Thoracic aorta (tissue), 2 donors: ENCODE measurements around the gene KCP. TPM values are rescaled to one million over a fixed set of nuclear protein-coding genes. Genes with fewer than 3 reads are reported as not detected.
A peak's percentile ranks its signal among the peaks of the same experiment; 100 is the strongest.

Experiments
- ATAC-seq: fragments of 150-250 bp; one replicate; pipeline ENCODE4 v1.8.0; 2017; ENCODE audit warnings: low read depth; ENCODE audit not compliant: insufficient number of reproducible peaks, low FRiP score
- DNase-seq: peaks from one replicate; pipeline ENCODE4 v3.0.0-alpha.2; 2020; ENCODE audit warnings: low spot score
- H3K27ac ChIP-seq, 2 donors: fragments of 200-600 bp; sonication (generic); 1 replicate in 1 of 2; 2 replicates in 1 of 2; pipeline ENCODE4 v1.5.1; 2016; ENCODE audit warnings: mild to moderate bottlenecking in 2 of 2, moderate library complexity in 2 of 2
- H3K27me3 ChIP-seq: fragments of 200-600 bp; sonication (generic); replicated peaks from 2 replicates; pipeline ENCODE4 v1.6.0; 2016; ENCODE audit warnings: mild to moderate bottlenecking; ENCODE audit not compliant: insufficient read depth
- H3K36me3 ChIP-seq: fragments of 200-600 bp; sonication (generic); one replicate; pipeline ENCODE4 v1.5.1; 2016
- H3K4me1 ChIP-seq, 2 donors: fragments of 200-600 bp; sonication (generic); 1 replicate in 1 of 2; 2 replicates in 1 of 2; pipeline versions ENCODE4 v1.5.1 to v1.6.0; 2016; ENCODE audit warnings: low read depth in 2 of 2, mild to moderate bottlenecking in 1 of 2; ENCODE audit not compliant: control insufficient read depth in 1 of 2
- H3K4me3 ChIP-seq: fragments of 200-600 bp; sonication (generic); 2 replicates; pipeline ENCODE4 v1.5.1; 2016; ENCODE audit warnings: mild to moderate bottlenecking
- H3K9me3 ChIP-seq: fragments of 200-600 bp; sonication (generic); 2 replicates; pipeline ENCODE4 v1.5.1; 2016
- total RNA-seq, 2 donors: library from RNA; depleted of rRNA; stranded (reverse); fragments of >200 nt; gene quantifications; one replicate each; pipeline versions ENCODE4 v1.1.0 to v1.2.3, GENCODE V29; 2016
- TF ChIP-seq, protein P1 (sequence below): fragments of 200-600 bp; sonication (generic); IDR thresholded peaks from one replicate; pipeline ENCODE4 v1.5.1; 2019; ENCODE audit warnings: antibody characterized with exemption

KCP gene
- total RNA-seq, 2 donors from 2014 or later, result 0.81 to 2.0 TPM

DNA sequence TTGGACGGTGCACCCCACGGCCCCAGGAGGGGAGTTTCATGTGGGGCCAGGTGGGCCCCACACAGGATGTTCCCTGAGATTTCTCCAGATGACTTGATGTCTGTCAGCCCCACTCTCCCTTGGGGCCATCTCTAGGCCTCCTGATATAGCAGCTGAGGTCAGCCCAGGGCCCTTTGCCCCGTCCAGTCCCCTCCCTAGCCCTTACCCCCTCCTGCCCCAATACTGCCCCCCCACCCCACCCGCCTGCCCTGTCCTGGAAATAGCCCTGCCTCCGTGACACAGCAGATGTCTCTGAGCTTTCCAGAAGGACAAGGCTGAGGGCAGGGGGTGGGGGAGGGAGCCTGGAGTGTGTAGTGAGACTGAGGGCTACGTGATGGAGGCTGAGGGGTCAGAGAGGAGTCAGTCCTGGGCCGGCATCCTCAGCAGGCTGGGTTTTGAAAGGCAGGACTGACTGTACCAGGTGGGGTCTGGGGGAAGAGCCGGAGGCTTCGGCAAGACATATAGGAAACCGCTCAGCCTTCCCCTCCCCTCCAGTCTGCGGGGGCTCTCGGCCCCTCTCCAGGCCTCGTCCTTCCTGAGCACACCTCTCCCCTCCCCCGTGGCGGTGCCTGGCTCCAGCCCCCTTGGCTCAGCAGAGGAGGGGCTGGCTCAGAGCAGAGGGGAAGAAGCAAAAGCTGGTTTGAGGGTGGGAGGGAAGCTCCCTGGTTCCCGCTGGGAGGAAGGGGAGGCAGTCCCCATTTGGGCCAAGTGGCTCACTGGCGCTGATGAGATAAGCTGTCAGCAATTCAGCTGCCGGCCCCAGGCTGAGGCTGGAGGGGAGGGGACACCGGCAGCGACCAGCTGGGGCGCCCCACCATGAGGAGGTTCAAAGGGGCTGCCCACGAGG is 78.3 kb downstream of the KCP start:
- H3K27me3 ChIP-seq, result no peaks in the 10 kb centered on the region
- TF ChIP-seq, protein P1, sequence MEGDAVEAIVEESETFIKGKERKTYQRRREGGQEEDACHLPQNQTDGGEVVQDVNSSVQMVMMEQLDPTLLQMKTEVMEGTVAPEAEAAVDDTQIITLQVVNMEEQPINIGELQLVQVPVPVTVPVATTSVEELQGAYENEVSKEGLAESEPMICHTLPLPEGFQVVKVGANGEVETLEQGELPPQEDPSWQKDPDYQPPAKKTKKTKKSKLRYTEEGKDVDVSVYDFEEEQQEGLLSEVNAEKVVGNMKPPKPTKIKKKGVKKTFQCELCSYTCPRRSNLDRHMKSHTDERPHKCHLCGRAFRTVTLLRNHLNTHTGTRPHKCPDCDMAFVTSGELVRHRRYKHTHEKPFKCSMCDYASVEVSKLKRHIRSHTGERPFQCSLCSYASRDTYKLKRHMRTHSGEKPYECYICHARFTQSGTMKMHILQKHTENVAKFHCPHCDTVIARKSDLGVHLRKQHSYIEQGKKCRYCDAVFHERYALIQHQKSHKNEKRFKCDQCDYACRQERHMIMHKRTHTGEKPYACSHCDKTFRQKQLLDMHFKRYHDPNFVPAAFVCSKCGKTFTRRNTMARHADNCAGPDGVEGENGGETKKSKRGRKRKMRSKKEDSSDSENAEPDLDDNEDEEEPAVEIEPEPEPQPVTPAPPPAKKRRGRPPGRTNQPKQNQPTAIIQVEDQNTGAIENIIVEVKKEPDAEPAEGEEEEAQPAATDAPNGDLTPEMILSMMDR, result no peak
- H3K4me3 ChIP-seq, result peak overlapping the region; percentile 71
- H3K36me3 ChIP-seq, result peaks cover under 1% of the 10 kb centered on the region
- DNase-seq (no peak), ATAC-seq (no peak)
- peak overlapping the region; percentile 91 to 97 for H3K27ac ChIP-seq
- no peaks in the 10 kb centered on the region for H3K9me3 ChIP-seq
- H3K4me1 ChIP-seq, result peaks cover 33 to 66% of the 10 kb centered on the region in 2 donors

DNA sequence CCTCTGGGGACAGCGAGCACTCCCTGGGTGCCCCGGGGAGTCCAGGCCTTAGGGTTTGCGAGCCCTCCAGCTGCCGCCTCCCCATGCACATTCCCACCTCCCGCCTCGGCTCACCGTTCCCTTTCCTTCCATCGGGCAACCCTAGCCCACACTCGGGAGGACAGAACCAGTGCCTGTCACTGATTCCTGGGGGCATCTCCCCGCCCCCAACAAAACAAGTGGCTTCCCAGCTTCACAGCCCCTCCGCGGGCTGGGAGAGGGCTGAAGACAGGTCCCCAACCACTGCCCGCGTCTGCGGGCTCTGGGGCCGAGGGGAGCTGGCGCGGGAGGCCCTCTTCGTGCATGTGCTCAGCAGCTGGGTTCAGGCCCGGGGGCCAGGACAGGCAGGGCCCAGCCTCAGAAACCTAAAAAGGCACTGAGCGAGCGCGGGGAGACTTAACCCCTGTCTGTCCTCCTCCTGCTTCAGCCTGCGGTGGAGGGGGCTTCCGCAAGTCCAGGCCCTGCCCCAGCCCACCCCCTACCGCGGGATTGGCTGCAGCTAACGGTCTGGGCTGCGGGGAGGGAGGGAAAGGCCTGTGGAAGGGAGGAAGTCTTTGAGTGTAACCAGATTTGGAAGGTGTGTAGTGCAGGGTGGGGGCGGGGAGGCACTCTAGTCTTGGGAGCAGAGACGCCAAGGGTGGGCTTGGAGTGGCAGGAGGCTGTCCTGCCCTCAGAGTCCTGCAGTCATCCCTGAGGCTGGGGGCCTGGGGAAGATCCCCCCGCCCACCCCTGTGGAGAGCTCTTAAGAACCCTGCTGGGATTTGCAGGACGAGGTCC is 79.1 kb downstream of the KCP start:
- H3K36me3 ChIP-seq, result no peaks in the 10 kb centered on the region
- H3K4me1 ChIP-seq, result peaks cover 33 to 63% of the 10 kb centered on the region in 2 donors
- no peaks in the 10 kb centered on the region for H3K9me3 ChIP-seq
- peak overlapping the region; percentile 91 to 97 for H3K27ac ChIP-seq
- TF ChIP-seq, protein P1, result no peak
- ATAC-seq, result no peak
- H3K4me3 ChIP-seq, result peak overlapping the region; percentile 71
- no peak for DNase-seq
- H3K27me3 ChIP-seq, result no peaks in the 10 kb centered on the region

- ATAC-seq (peak; percentile 4), DNase-seq (no peak)
- no peaks in the 10 kb centered on the region for H3K36me3 ChIP-seq
- no peaks in the 10 kb centered on the region for H3K9me3 ChIP-seq
- H3K27me3 ChIP-seq, result no peaks in the 10 kb centered on the region
- peak within 1 kb of the TSS; percentile 91 to 97 for H3K27ac ChIP-seq
- TF ChIP-seq, protein P1, result no peak
- peak within 1 kb of the TSS; percentile 71 for H3K4me3 ChIP-seq
- peaks cover 27 to 54% of the 10 kb centered on the region in 2 donors for H3K4me1 ChIP-seq
Measured at GRCh38 chr7:128830231-128831177, 80.0 kb downstream of the KCP start, which contains the start of gene FLNC. FLNC (plus strand) TSS chr7:128830406; CDS start chr7:128830638, 232 bp downstream.

- H3K27me3 ChIP-seq, result no peaks in the 10 kb centered on the region
Measured at GRCh38 chr7:128829391-128830166, 80.9 kb downstream of the KCP start.

More at GRCh38 chr7:128829391-128830166, 80.9 kb downstream of the KCP start:
- ATAC-seq (no peak), DNase-seq (no peak)
- Histone ChIP-seq H3K27ac (peak overlapping the region; percentile 59 to 97), H3K36me3 (no peaks in the 10 kb centered on the region), H3K4me3 (peak overlapping the region; percentile 71), H3K4me1 (peaks cover 25 to 52% of the 10 kb centered on the region in 2 donors), H3K9me3 (no peaks in the 10 kb centered on the region)
- TF ChIP-seq, protein P1, result no peak
